H1 (cell line): ENCODE measurements around the gene TCF7L1. TPM values are rescaled to one million over a fixed set of nuclear protein-coding genes. Genes with fewer than 3 reads are reported as not detected.

Experiments used
- CTCF ChIA-PET: fragments of 300-600 bp; sonication (Branson Sonifier 250); formaldehyde crosslinking; loops from one replicate; lab custom pipeline; 2021; ENCODE audit not compliant: partially characterized antibody; lab: Charles Lee
- POLR2A ChIA-PET: fragments of 300-600 bp; sonication (Branson Sonifier 250); formaldehyde crosslinking; loops from one replicate; lab custom pipeline; 2021; ENCODE audit warnings: inconsistent platforms; ENCODE audit not compliant: partially characterized antibody; lab: Charles Lee
- DNase-seq, 2 experiments: peaks; one replicate each; pipeline versions ENCODE4 v3.0.0 to v3.0.0-alpha.2; 2010 to 2022; ENCODE audit warnings: low spot score in 2 of 2, low read depth in 1 of 2, mixed read lengths in 1 of 2
- FAIRE-seq: peaks from 2 replicates; lab custom pipeline; 2011; peaks lifted over from hg19 to GRCh38; lab: Jason Lieb, UNC
- H2AFZ ChIP-seq: 2 replicates; pipeline ENCODE4 v1.8.1; 2012; ENCODE audit warnings: low read length, inconsistent platforms
- H2AK5ac ChIP-seq: 2 replicates; pipeline ENCODE4 v1.6.1; 2013; ENCODE audit warnings: low read depth, low read length
- H2BK120ac ChIP-seq: replicated peaks from 2 replicates; pipeline ENCODE3; 2013; ENCODE audit warnings: low read depth, low read length, inconsistent platforms
- H2BK12ac ChIP-seq: 2 replicates; pipeline ENCODE4 v1.6.1; 2013; ENCODE audit warnings: low read depth, low read length
- H2BK15ac ChIP-seq: 2 replicates; pipeline ENCODE4 v1.6.1; 2013; ENCODE audit warnings: low read length
- H2BK20ac ChIP-seq: 2 replicates; pipeline ENCODE4 v1.6.1; 2013; ENCODE audit warnings: low read length
- H2BK5ac ChIP-seq: 2 replicates; pipeline ENCODE4 v1.6.1; 2013; ENCODE audit warnings: low read depth, low read length
- H3K14ac ChIP-seq: 2 replicates; pipeline ENCODE4 v1.6.1; 2013; ENCODE audit warnings: inconsistent platforms; ENCODE audit not compliant: insufficient read length
- H3K18ac ChIP-seq: 2 replicates; pipeline ENCODE4 v1.6.1; 2013; ENCODE audit warnings: low read length; ENCODE audit errors: extremely low read depth
- H3K23ac ChIP-seq: 2 replicates; pipeline ENCODE4 v1.6.1; 2013; ENCODE audit warnings: inconsistent platforms; ENCODE audit not compliant: insufficient read length
- H3K23me2 ChIP-seq: 2 replicates; pipeline ENCODE4 v1.6.1; 2013; ENCODE audit warnings: low read depth, low read length
- H3K27ac ChIP-seq: 2 replicates; pipeline ENCODE4 v1.6.1; 2011; ENCODE audit warnings: low read depth, low read length, inconsistent platforms
- H3K27me3 ChIP-seq, 4 experiments: replicated peaks in 1 of 4; 1 replicate in 1 of 4; 2 replicates in 3 of 4; pipeline versions ENCODE4 v1.6.1 to v1.8.1; 2011 to 2013; ENCODE audit warnings: low read length in 3 of 4, mild to moderate bottlenecking in 3 of 4, inconsistent platforms in 2 of 4, mixed read lengths in 2 of 4, moderate library complexity in 1 of 4; ENCODE audit not compliant: control insufficient read depth in 3 of 4, insufficient read depth in 3 of 4; ENCODE audit errors: extremely low read depth in 1 of 4
- H3K36me3 ChIP-seq, 4 experiments: 2 replicates each; pipeline versions ENCODE4 v1.6.1 to v1.8.1; 2011 to 2013; ENCODE audit warnings: mild to moderate bottlenecking in 4 of 4, low read length in 3 of 4, moderate library complexity in 2 of 4, control low read depth in 1 of 4, inconsistent platforms in 1 of 4; ENCODE audit not compliant: insufficient read depth in 4 of 4, control insufficient read depth in 2 of 4
- H3K4ac ChIP-seq: replicated peaks from 2 replicates; pipeline ENCODE3; 2013; ENCODE audit warnings: low read length, low read depth, mixed read lengths, inconsistent platforms; ENCODE audit not compliant: insufficient read length
- H3K4me1 ChIP-seq, 4 experiments: replicated peaks in 1 of 4; 1 replicate in 1 of 4; 2 replicates in 3 of 4; pipeline versions ENCODE4 v1.6.1 to v1.8.1; 2011 to 2013; ENCODE audit warnings: low read length in 3 of 4, inconsistent platforms in 2 of 4, mixed read lengths in 1 of 4; ENCODE audit not compliant: insufficient read depth in 4 of 4, control insufficient read depth in 3 of 4
- H3K4me2 ChIP-seq, 2 experiments: 2 replicates each; pipeline versions ENCODE4 v1.6.1 to v1.8.1; 2011 to 2013; ENCODE audit warnings: low read depth in 2 of 2, low read length in 2 of 2, control low read depth in 1 of 2, inconsistent platforms in 1 of 2, mild to moderate bottlenecking in 1 of 2; ENCODE audit not compliant: insufficient read depth in 1 of 2
- H3K4me3 ChIP-seq, 4 experiments: fragments of 200-600, 300-600 bp in 1 of 4; sonication (generic), shearing (Covaris generic), sonication (Bioruptor Twin) in 1 of 4; 2 replicates each; pipeline versions ENCODE4 v1.5.1 to v1.8.1; 2011 to 2016; ENCODE audit warnings: low read length in 4 of 4, low read depth in 3 of 4, control low read depth in 2 of 4, inconsistent platforms in 2 of 4, mild to moderate bottlenecking in 2 of 4, mixed read lengths in 1 of 4, moderate library complexity in 1 of 4; ENCODE audit not compliant: insufficient read depth in 2 of 4; ENCODE audit errors: extremely low read depth in 1 of 4
- H3K56ac ChIP-seq: replicated peaks from 2 replicates; pipeline ENCODE3; 2013; ENCODE audit warnings: low read depth, mild to moderate bottlenecking, mixed read lengths, low read length, inconsistent platforms; ENCODE audit not compliant: insufficient read length
- H3K79me1 ChIP-seq: 2 replicates; pipeline ENCODE4 v1.6.1; 2013; ENCODE audit warnings: low read depth, low read length, control low read depth
- H3K79me2 ChIP-seq, 2 experiments: 2 replicates each; pipeline versions ENCODE4 v1.6.1 to v1.8.1; 2012 to 2013; ENCODE audit warnings: low read length in 2 of 2, mild to moderate bottlenecking in 2 of 2, inconsistent platforms in 1 of 2; ENCODE audit not compliant: insufficient read depth in 2 of 2, control insufficient read depth in 1 of 2
- H3K9ac ChIP-seq, 4 experiments: replicated peaks in 1 of 4; 1 replicate in 1 of 4; 2 replicates in 3 of 4; pipeline versions ENCODE4 v1.6.1 to v1.8.1; 2011 to 2013; ENCODE audit warnings: low read depth in 3 of 4, low read length in 3 of 4, control low read depth in 2 of 4, mild to moderate bottlenecking in 2 of 4, moderate library complexity in 2 of 4, inconsistent platforms in 1 of 4; ENCODE audit errors: extremely low read depth in 1 of 4
- H3K9me3 ChIP-seq, 2 experiments: 2 replicates each; pipeline versions ENCODE4 v1.6.1 to v1.8.1; 2012 to 2013; ENCODE audit warnings: mild to moderate bottlenecking in 2 of 2, moderate library complexity in 2 of 2, control low read depth in 1 of 2, inconsistent platforms in 1 of 2, low read depth in 1 of 2, low read length in 1 of 2, mixed read lengths in 1 of 2; ENCODE audit not compliant: insufficient read depth in 2 of 2
- H4K20me1 ChIP-seq, 2 experiments: replicated peaks in 1 of 2; 2 replicates each; pipeline versions ENCODE3 to v1.8.1; 2011 to 2013; ENCODE audit warnings: inconsistent platforms in 2 of 2, low read length in 2 of 2, mild to moderate bottlenecking in 1 of 2; ENCODE audit not compliant: insufficient read depth in 2 of 2, control insufficient read depth in 1 of 2
- H4K5ac ChIP-seq: 2 replicates; pipeline ENCODE4 v1.6.1; 2013; ENCODE audit warnings: low read length, low read depth, mixed read lengths, inconsistent platforms; ENCODE audit not compliant: insufficient read length
- H4K8ac ChIP-seq: 2 replicates; pipeline ENCODE4 v1.8.0; 2013; ENCODE audit warnings: mild to moderate bottlenecking, moderate library complexity, low read length, inconsistent platforms; ENCODE audit not compliant: insufficient read depth; ENCODE audit errors: extremely low read depth
- H4K91ac ChIP-seq: replicated peaks from 2 replicates; pipeline ENCODE3; 2013; ENCODE audit warnings: low read length, mixed read lengths, inconsistent platforms; ENCODE audit not compliant: insufficient read length
- CEBPB ChIP-seq: IDR thresholded peaks from 2 replicates; pipeline ENCODE4 v1.6.1; 2012; ENCODE audit warnings: low read depth, low read length
- KDM1A ChIP-seq: fragments of 200-600, 300-600 bp; sonication (generic); IDR thresholded peaks from 2 replicates; pipeline ENCODE4 v1.7.1; 2016; ENCODE audit warnings: mild to moderate bottlenecking, low read length, borderline replicate concordance
- MAFK ChIP-seq: IDR thresholded peaks from 2 replicates; pipeline ENCODE4 v1.6.1; 2012; ENCODE audit warnings: low read depth, mild to moderate bottlenecking, improper control_type of control experiment, low read length
- NANOG ChIP-seq: IDR thresholded peaks from 2 replicates; pipeline ENCODE4 v1.6.1; 2011; ENCODE audit warnings: low read length, low read depth, mild to moderate bottlenecking, inconsistent platforms; ENCODE audit not compliant: insufficient read depth, poor library complexity, severe bottlenecking
- RNF2 ChIP-seq: fragments of 200-900, 300-1000 bp; sonication (generic); IDR thresholded peaks from 2 replicates; pipeline ENCODE4 v1.7.1; 2016; ENCODE audit warnings: borderline replicate concordance, low read depth, mild to moderate bottlenecking, antibody characterized with exemption, low read length; ENCODE audit not compliant: poor library complexity, severe bottlenecking; ENCODE audit errors: missing control alignments
- SRF ChIP-seq: IDR thresholded peaks from 2 replicates; pipeline ENCODE4 v1.6.1; 2011; ENCODE audit warnings: mild to moderate bottlenecking, low read depth, low read length, moderate library complexity
- SUZ12 ChIP-seq: fragments of 200-600 bp; sonication (generic); IDR thresholded peaks from 2 replicates; pipeline ENCODE4 v1.6.1; 2012; ENCODE audit warnings: mild to moderate bottlenecking, inconsistent platforms, low read length, moderate library complexity, mixed read lengths
- WGBS, 2 experiments: shearing (Covaris generic) in 1 of 2; methylation state at CpG; one replicate each; pipeline versions ENCODE4 v1.1.6 to v1.1.7; 2013 to 2015; ENCODE audit warnings: low lambda C conversion rate in 2 of 2, mixed read lengths in 2 of 2, inconsistent platforms in 1 of 2, low coverage in 1 of 2, missing lambda C conversion rate in 1 of 2; ENCODE audit not compliant: insufficient replicate concordance in 2 of 2, insufficient coverage in 1 of 2, insufficient read length in 1 of 2; ENCODE audit errors: extremely low coverage in 1 of 2, missing lambda C conversion rate in 1 of 2; 5-methylcytosine and 5-hydroxymethylcytosine counted together
- polyA plus RNA-seq, 7 experiments: library from polyadenylated mRNA; depleted of rRNA in 3 of 7; stranded (reverse) in 5 of 7; unstranded in 2 of 7; fragments of >200 nt in 5 of 7; fragments of 200-250 nt in 2 of 7; gene quantifications; 1 replicate in 5 of 7; 2 replicates in 1 of 7; 4 replicates in 1 of 7; pipeline versions ENCODE4 v1.2.1 to v1.2.3, GENCODE V29; 2011 to 2013; ENCODE audit warnings: missing spikeins in 2 of 7, mixed read lengths in 2 of 7
- total RNA-seq: library from RNA; stranded (reverse); fragmentation: NEBNext Ultra II Directional; extraction: Animal tissue kit (Norgen Biotek cat#: 25700); gene quantifications from 2 replicates; pipeline ENCODE4 v1.2.1, GENCODE V29; 2021

Gene TCF7L1
- total and polyA plus RNA-seq, 2 of the 8 experiments (the other 6 are each of a cell fraction or from before 2014, with no cell fraction given) = 27.5 to 108 TPM

GRCh38 chr2:85110991-85111560, 22.1 kb upstream of the TCF7L1 start:
- H4K91ac ChIP-seq = no peak overlapping the region
- H3K79me2 ChIP-seq = no peaks in the 10 kb centered on the region
- TF ChIP-seq CEBPB (no peak), SUZ12 (no peak), MAFK (no peak), NANOG (no peak), SRF (no peak), KDM1A (no peak), RNF2 (no peak)
- DNase-seq (no peak), FAIRE-seq (no peak)
- H3K56ac ChIP-seq = no peak overlapping the region
- no peaks in the 10 kb centered on the region for H3K36me3 ChIP-seq
- H3K18ac ChIP-seq = no peak overlapping the region
- H4K5ac ChIP-seq = no peak overlapping the region
- no peak overlapping the region for H3K4me3 ChIP-seq
- 86% methylated on average over 3 of the region's 3 CpGs; no CpG with 5 or more reads in 1 of the 2 experiments for WGBS, 2 experiments
- no peak overlapping the region for H2BK20ac ChIP-seq
- H3K4me2 ChIP-seq = no peak overlapping the region
- no peak overlapping the region for H2BK15ac ChIP-seq
- no peak overlapping the region for H3K4ac ChIP-seq
- H4K20me1 ChIP-seq = no peaks in the 10 kb centered on the region
- H3K9ac ChIP-seq = no peak overlapping the region
- H3K23me2 ChIP-seq = no peaks in the 10 kb centered on the region
- H2AFZ ChIP-seq = no peak overlapping the region
- no peaks in the 10 kb centered on the region for H3K4me1 ChIP-seq
- H2BK5ac ChIP-seq = no peak overlapping the region
- no peak overlapping the region for H2BK12ac ChIP-seq
- ChIA-PET CTCF (interaction anchor here (1.2 kb wide), 1 partner anchor 187 kb away, joined by 4 read pairs; no protein-coding TSS in a partner anchor), POLR2A (interaction anchor here (1.4 kb wide), 1 partner anchor 14 kb away, joined by 3 read pairs; no protein-coding TSS in a partner anchor)
- no peaks in the 10 kb centered on the region for H3K79me1 ChIP-seq
- no peak overlapping the region for H3K14ac ChIP-seq
- no peak overlapping the region for H4K8ac ChIP-seq
- no peaks in the 10 kb centered on the region for H3K9me3 ChIP-seq
- H3K27ac ChIP-seq = no peak overlapping the region
- no peak overlapping the region for H2AK5ac ChIP-seq
- no peak overlapping the region for H3K23ac ChIP-seq
- H2BK120ac ChIP-seq = no peak overlapping the region
- H3K27me3 ChIP-seq = peaks cover 0 to 6% (median 0%) of the 10 kb centered on the region in 4 experiments; a peak in 4 of 7 replicates
